ENCODE results near the gene SLC40A1. TPM values are rescaled to one million over a fixed set of nuclear protein-coding genes. Genes with fewer than 3 reads are reported as not detected.

Gene SLC40A1
- total RNA-seq, 1 donor from 2014 or later = 3.1 TPM

- DNase-seq (ENCODE audit: low read depth) (no peak), FAIRE-seq (no peak)
- H3K4me3 Mint-ChIP-seq (ENCODE audit: unreplicated experiment) = no peak overlapping the region
- peaks cover 8% of the 10 kb centered on the region for H3K4me1 ChIP-seq (ENCODE audit: insufficient read depth, low read length)
- H3K79me2 ChIP-seq (ENCODE audit: insufficient read depth, low read length) = no peaks in the 10 kb centered on the region
- H3K36me3 Mint-ChIP-seq (ENCODE audit: low read depth, unreplicated experiment) = no peaks in the 10 kb centered on the region
- H3K9ac ChIP-seq (ENCODE audit: low read length) = no peak overlapping the region
- no peaks in the 10 kb centered on the region for H3K9me3 ChIP-seq (ENCODE audit: insufficient read depth, low read depth, low read length)
- H3K9me3 Mint-ChIP-seq (ENCODE audit: unreplicated experiment) = no peaks in the 10 kb centered on the region
- no peaks in the 10 kb centered on the region for H4K20me1 ChIP-seq (ENCODE audit: insufficient read depth, low read length)
- no peak overlapping the region for H3K4me3 ChIP-seq (ENCODE audit: insufficient read depth, low read depth, low read length)
- H3K4me2 ChIP-seq (ENCODE audit: low read length) = no peak overlapping the region
- TF ChIP-seq EZH2 (IDR thresholded peaks at IDR 0.05; ENCODE audit: insufficient read depth, low read length) (no peak), CTCF (IDR thresholded peaks at IDR 0.05; ENCODE audit: insufficient read depth, low read depth, low read length) (no peak)
- no peak overlapping the region for H3K27ac Mint-ChIP-seq (ENCODE audit: unreplicated experiment)
- no peak overlapping the region for H3K27ac ChIP-seq (ENCODE audit: low read depth, low read length)
- H2AFZ ChIP-seq (ENCODE audit: low read depth, low read length) = no peak overlapping the region
- no peaks in the 10 kb centered on the region for H3K27me3 Mint-ChIP-seq (ENCODE audit: low read depth, unreplicated experiment)
- H3K36me3 ChIP-seq (ENCODE audit: insufficient read depth, low read length) = no peaks in the 10 kb centered on the region
- H3K4me1 Mint-ChIP-seq (ENCODE audit: low read depth, unreplicated experiment) = peaks cover 15% of the 10 kb centered on the region
- H3K27me3 ChIP-seq (ENCODE audit: insufficient read depth, low read length) = no peaks in the 10 kb centered on the region
These were observed 28.8 kb upstream of the SLC40A1 start for GRCh38 chr2:189609423-189609816.

- H3K4me1 ChIP-seq (ENCODE audit: insufficient read depth, low read length) = peaks cover 8% of the 10 kb centered on the region
- Mint-ChIP-seq H3K27me3 (ENCODE audit: low read depth, unreplicated experiment) (no peaks in the 10 kb centered on the region), H3K27ac (ENCODE audit: unreplicated experiment) (no peak overlapping the region), H3K36me3 (ENCODE audit: low read depth, unreplicated experiment) (no peaks in the 10 kb centered on the region), H3K4me1 (ENCODE audit: low read depth, unreplicated experiment) (peaks cover 12% of the 10 kb centered on the region), H3K4me3 (ENCODE audit: unreplicated experiment) (no peak overlapping the region), H3K9me3 (ENCODE audit: unreplicated experiment) (no peaks in the 10 kb centered on the region)
- H3K27ac ChIP-seq (ENCODE audit: low read depth, low read length) = no peak overlapping the region
- DNase-seq (ENCODE audit: low read depth) (peak; percentile 8), FAIRE-seq (no peak)
- H4K20me1 ChIP-seq (ENCODE audit: insufficient read depth, low read length) = no peaks in the 10 kb centered on the region
- H3K4me3 ChIP-seq (ENCODE audit: insufficient read depth, low read depth, low read length) = no peak overlapping the region
- no peaks in the 10 kb centered on the region for H3K79me2 ChIP-seq (ENCODE audit: insufficient read depth, low read length)
- no peaks in the 10 kb centered on the region for H3K27me3 ChIP-seq (ENCODE audit: insufficient read depth, low read length)
- no peak overlapping the region for H3K4me2 ChIP-seq (ENCODE audit: low read length)
- no peak overlapping the region for H3K9ac ChIP-seq (ENCODE audit: low read length)
- no peak for TF ChIP-seq CTCF (IDR thresholded peaks at IDR 0.05; ENCODE audit: insufficient read depth, low read depth, low read length)
- TF ChIP-seq EZH2 (IDR thresholded peaks at IDR 0.05; ENCODE audit: insufficient read depth, low read length) = no peak
- H3K9me3 ChIP-seq (ENCODE audit: insufficient read depth, low read depth, low read length) = no peaks in the 10 kb centered on the region
- no peak overlapping the region for H2AFZ ChIP-seq (ENCODE audit: low read depth, low read length)
- no peaks in the 10 kb centered on the region for H3K36me3 ChIP-seq (ENCODE audit: insufficient read depth, low read length)
These were observed 28.3 kb upstream of the SLC40A1 start for GRCh38 chr2:189608795-189609422.

GRCh38 chr2:189608170-189608569 lies 27.6 kb upstream of the SLC40A1 start:
- Histone ChIP-seq H4K20me1 (ENCODE audit: insufficient read depth, low read length) (no peaks in the 10 kb centered on the region), H3K79me2 (ENCODE audit: insufficient read depth, low read length) (no peaks in the 10 kb centered on the region), H3K27ac (ENCODE audit: low read depth, low read length) (no peak overlapping the region), H3K27me3 (ENCODE audit: insufficient read depth, low read length) (no peaks in the 10 kb centered on the region), H3K9ac (ENCODE audit: low read length) (no peak overlapping the region), H3K4me2 (ENCODE audit: low read length) (no peak overlapping the region), H3K9me3 (ENCODE audit: insufficient read depth, low read depth, low read length) (no peaks in the 10 kb centered on the region), H3K4me1 (ENCODE audit: insufficient read depth, low read length) (peaks cover 8% of the 10 kb centered on the region), H3K4me3 (ENCODE audit: insufficient read depth, low read depth, low read length) (no peak overlapping the region), H2AFZ (ENCODE audit: low read depth, low read length) (no peak overlapping the region), H3K36me3 (ENCODE audit: insufficient read depth, low read length) (no peaks in the 10 kb centered on the region)
- Mint-ChIP-seq H3K36me3 (ENCODE audit: low read depth, unreplicated experiment) (no peaks in the 10 kb centered on the region), H3K4me1 (ENCODE audit: low read depth, unreplicated experiment) (peaks cover 5% of the 10 kb centered on the region), H3K27ac (ENCODE audit: unreplicated experiment) (no peak overlapping the region), H3K4me3 (ENCODE audit: unreplicated experiment) (no peak overlapping the region), H3K9me3 (ENCODE audit: unreplicated experiment) (no peaks in the 10 kb centered on the region), H3K27me3 (ENCODE audit: low read depth, unreplicated experiment) (no peaks in the 10 kb centered on the region)
- no peak for FAIRE-seq
- DNase-seq (ENCODE audit: low read depth) = no peak
- no peak for TF ChIP-seq CTCF (IDR thresholded peaks at IDR 0.05; ENCODE audit: insufficient read depth, low read depth, low read length)
- no peak for TF ChIP-seq EZH2 (IDR thresholded peaks at IDR 0.05; ENCODE audit: insufficient read depth, low read length)

All from astrocyte (in vitro differentiated cells and primary cell).